Fibroblast of pulmonary artery (primary cell): ENCODE results near the gene FGD5.

ENCODE experiments used
- DNase-seq: peaks from one replicate; pipeline ENCODE4 v3.0.0-alpha.2; 2010; ENCODE audit warnings: low read depth
- H3K4me3 ChIP-seq: replicated peaks from 2 replicates; pipeline ENCODE4 v1.5.1; 2011; ENCODE audit warnings: low read depth, mild to moderate bottlenecking, control low read depth, low read length, moderate library complexity
- TF ChIP-seq, protein P1 (sequence below): IDR thresholded peaks from 2 replicates; pipeline ENCODE4 v1.5.1; 2011; ENCODE audit warnings: mild to moderate bottlenecking, control low read depth, low read length, inconsistent platforms; ENCODE audit errors: missing control alignments

Gene FGD5

DNA sequence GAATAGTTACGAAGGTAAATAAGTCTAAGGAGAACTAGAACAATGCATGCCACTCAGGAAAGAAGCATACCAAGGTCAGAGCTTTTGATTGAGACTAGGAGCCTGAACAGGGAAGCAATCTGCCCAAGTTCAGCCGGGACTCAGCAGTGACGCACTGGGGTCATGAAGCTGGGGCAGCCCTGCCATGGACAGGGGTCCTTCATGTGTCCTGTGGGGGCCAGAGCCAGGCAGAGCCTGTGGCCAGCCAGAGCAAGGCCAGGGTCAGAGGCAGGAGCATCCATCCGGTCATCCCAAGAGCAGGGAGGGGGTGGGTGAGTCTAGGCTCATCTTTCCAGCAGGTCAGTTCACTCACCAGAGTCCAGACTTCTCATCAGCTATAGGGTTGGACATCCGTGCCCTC is 47.9 kb downstream of the FGD5 start:
- DNase-seq: no peak
- no peak overlapping the region for H3K4me3 ChIP-seq
- TF ChIP-seq, protein P1, sequence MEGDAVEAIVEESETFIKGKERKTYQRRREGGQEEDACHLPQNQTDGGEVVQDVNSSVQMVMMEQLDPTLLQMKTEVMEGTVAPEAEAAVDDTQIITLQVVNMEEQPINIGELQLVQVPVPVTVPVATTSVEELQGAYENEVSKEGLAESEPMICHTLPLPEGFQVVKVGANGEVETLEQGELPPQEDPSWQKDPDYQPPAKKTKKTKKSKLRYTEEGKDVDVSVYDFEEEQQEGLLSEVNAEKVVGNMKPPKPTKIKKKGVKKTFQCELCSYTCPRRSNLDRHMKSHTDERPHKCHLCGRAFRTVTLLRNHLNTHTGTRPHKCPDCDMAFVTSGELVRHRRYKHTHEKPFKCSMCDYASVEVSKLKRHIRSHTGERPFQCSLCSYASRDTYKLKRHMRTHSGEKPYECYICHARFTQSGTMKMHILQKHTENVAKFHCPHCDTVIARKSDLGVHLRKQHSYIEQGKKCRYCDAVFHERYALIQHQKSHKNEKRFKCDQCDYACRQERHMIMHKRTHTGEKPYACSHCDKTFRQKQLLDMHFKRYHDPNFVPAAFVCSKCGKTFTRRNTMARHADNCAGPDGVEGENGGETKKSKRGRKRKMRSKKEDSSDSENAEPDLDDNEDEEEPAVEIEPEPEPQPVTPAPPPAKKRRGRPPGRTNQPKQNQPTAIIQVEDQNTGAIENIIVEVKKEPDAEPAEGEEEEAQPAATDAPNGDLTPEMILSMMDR: no peak

DNA sequence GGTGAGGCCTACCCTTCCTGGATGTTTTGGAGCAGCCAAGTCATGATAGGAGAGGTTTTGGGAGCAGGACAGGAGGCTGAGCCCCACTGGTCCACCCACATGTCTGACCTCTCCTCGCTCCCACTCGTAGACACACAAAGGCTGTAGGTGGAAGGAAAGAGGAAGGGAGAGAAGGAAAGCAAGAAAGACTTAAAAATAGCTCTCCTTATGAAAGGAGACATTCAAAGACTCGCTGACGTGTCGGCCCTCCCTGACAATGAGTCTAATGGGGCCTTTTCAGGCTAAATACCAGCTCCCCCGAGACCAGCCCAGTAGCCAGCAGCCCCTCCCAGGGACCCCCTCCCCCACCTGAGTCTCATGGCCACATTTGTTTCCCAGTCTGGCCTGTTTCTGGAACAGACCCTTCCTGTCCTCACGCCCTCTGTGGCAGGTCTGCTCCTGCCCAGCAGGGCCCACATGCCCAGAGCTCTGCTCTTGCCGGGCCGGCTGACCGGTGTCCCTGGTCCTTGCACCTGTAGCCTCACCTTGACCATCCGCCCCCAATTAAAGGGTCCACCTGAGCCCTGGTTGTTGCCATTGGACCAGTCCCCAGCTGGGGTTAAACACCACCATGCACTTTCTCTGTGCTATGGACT is 49.3 kb downstream of the FGD5 start:
- TF ChIP-seq, protein P1: no peak
- no peak overlapping the region for H3K4me3 ChIP-seq
- DNase-seq: no peak

DNA sequence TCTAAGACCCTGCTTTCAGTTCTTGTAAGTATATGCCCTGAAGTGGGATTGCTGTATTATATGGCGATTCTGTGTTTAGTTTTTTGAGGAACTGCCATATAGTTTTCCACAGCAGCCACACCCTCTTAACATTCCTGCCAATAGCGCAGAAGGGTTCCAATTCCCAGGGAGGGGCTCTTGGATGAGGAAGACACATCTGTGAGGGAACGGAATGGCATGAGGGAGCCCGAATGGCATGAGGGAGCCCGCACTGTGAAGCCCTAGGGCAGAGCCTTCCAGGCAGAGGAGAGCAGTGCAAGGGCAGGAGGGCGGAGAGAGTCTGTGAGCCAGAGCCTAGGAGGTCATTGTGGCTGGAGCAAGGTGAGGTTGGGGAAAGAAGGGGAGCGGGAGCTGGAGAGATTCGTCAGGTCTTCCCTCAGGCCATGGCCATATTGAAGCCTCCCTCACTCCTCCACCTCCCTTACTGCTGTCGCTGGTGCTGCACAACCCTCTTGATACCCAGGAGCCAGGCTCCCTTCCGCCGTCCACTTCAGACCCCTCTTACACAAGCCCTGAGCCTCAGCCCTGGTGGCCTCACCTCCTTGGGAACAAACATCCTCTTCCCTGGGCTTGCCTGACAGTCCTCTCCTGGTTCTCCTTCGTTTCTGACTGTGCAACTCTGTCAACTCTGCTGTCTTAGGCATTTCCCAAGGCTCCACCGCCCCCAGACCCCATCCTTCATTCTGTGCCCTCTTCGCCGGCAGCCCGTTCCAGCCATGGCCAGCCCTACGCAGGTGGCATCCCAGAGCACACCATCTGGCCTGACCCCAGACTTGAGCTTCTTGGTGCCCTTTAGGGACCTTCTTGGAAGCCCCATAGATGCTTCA is 51.4 kb downstream of the FGD5 start:
- H3K4me3 ChIP-seq: no peak overlapping the region
- DNase-seq: no peak
- TF ChIP-seq, protein P1: no peak

DNA sequence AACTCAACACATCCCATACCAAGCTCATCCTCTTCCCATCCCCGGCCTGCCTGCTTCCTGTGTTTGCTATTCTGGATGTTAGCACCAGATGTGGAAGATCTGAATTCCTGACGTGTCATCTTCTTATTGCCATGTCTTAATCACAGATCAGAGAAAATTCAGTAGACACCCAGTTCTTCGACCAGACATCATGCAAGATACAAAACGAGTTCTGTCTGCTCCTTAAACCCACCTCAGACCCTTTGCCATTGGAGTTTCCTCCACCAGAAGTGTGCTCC is 52.0 kb downstream of the FGD5 start:
- TF ChIP-seq, protein P1: no peak
- H3K4me3 ChIP-seq: no peak overlapping the region
- DNase-seq: no peak

DNA sequence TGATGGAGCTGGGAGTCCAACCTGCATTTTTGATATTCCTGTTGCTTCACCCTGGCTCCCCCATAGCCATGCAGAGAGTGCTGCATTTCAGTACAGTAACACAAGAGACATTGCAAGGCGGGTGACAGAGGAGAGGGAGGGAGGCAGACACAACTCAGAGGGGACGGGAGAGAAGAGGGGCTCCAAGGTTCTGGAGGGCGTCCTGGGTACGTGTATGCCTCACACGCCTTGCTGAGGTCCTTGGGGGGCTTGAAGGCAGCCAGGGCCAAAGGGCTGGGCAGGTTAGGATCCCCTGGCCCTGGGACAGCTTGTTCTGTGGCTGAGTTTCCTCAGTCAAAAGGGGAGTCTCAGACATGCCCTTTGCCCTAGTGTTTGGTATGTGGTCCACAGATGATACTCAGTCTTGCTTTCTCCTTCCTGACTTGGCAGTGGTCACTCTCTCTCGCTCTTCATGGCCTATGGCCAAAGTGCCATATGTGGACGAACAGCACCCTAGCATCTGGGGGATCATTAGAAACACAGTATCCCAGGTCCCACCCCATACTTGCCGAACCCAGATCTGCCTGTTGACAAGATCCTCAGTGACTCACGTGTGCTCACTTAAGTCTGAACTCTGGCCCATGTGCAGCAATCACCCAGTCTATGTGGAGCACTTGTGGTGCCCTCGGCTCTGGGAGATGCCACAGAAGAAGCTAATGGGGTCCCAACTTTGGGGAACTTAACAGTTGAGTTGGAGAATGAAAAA is 52.9 kb downstream of the FGD5 start:
- DNase-seq: no peak
- TF ChIP-seq, protein P1: no peak
- H3K4me3 ChIP-seq: no peak overlapping the region

DNA sequence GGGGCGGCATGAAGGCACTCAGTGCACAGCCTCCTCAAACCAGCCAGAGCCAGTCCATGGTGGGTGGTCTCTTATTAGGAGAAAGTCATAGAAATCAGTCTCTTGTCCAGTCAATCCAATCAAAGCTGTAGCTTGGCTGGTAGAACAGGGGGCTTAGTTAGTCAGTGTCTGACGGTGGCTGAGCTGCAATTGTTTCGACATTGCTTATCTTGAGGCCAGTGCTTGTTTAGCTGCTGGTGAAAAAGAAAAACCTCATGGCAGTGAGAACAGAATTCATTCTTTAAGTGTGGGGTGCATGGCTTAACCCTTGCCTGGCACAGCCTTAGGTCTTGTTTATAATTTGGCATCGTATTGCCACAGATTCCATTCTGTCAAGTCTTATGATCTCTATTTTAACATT is 53.9 kb downstream of the FGD5 start:
- TF ChIP-seq, protein P1: no peak
- peak; percentile 10 for DNase-seq
- H3K4me3 ChIP-seq: no peak overlapping the region
